GM23338 (cell line): ENCODE data around the gene SPATA18. TPM values are rescaled to one million over a fixed set of nuclear protein-coding genes. Genes with fewer than 3 reads are reported as not detected.

Experiments
- ATAC-seq: fragments of 200-7000 bp; cut with Tn5 transposase; 3 replicates; pipeline ENCODE4 v1.9.1; 2020
- DNase-seq: peaks from one replicate; pipeline ENCODE4 v3.0.0-alpha.2; 2015; ENCODE audit warnings: low spot score
- H2AFZ ChIP-seq: fragments of 200-600 bp; sonication (generic); 2 replicates; pipeline ENCODE4 v1.8.0; 2016; ENCODE audit warnings: antibody characterized with exemption, mild to moderate bottlenecking, moderate library complexity
- H3F3A ChIP-seq: fragments of 200-600 bp; sonication (generic); replicated peaks from 2 replicates; pipeline ENCODE4 v1.8.0; 2017; ENCODE audit warnings: antibody characterized with exemption, mixed run types, low read depth
- H3K27ac ChIP-seq: fragments of 200-600 bp; sonication (generic); 2 replicates; pipeline ENCODE4 v1.6.1; 2016; ENCODE audit warnings: low read depth
- H3K27me3 ChIP-seq: fragments of 200-600 bp; sonication (generic); 2 replicates; pipeline ENCODE4 v1.8.0; 2016; ENCODE audit warnings: mild to moderate bottlenecking, mixed run types, moderate library complexity; ENCODE audit not compliant: insufficient read depth
- H3K36me3 ChIP-seq: fragments of 200-600 bp; sonication (generic); 2 replicates; pipeline ENCODE4 v1.8.0; 2016; ENCODE audit warnings: mild to moderate bottlenecking; ENCODE audit not compliant: insufficient read depth
- H3K4me1 ChIP-seq: fragments of 200-600 bp; sonication (generic); 2 replicates; pipeline ENCODE4 v1.8.0; 2016; ENCODE audit warnings: mild to moderate bottlenecking, moderate library complexity; ENCODE audit not compliant: insufficient read depth
- H3K4me2 ChIP-seq: fragments of 200-600 bp; sonication (generic); 2 replicates; pipeline ENCODE4 v1.7.1; 2017; ENCODE audit warnings: mixed run types
- H3K4me3 ChIP-seq: fragments of 200-600 bp; sonication (generic); 2 replicates; pipeline ENCODE4 v1.6.1; 2016; ENCODE audit warnings: mixed run types
- H3K79me2 ChIP-seq: fragments of 200-600 bp; sonication (generic); replicated peaks from 2 replicates; pipeline ENCODE4 v1.8.0; 2017; ENCODE audit warnings: mild to moderate bottlenecking; ENCODE audit not compliant: insufficient read depth
- H3K9me2 ChIP-seq: fragments of 200-600 bp; sonication (generic); 2 replicates; pipeline ENCODE4 v1.8.0; 2017; ENCODE audit not compliant: insufficient read depth
- H4K20me1 ChIP-seq: fragments of 200-600 bp; sonication (generic); replicated peaks from 2 replicates; pipeline ENCODE4 v1.8.0; 2017; ENCODE audit warnings: mild to moderate bottlenecking; ENCODE audit not compliant: insufficient read depth
- H3K27ac Mint-ChIP-seq: 2 replicates; pipeline ENCODE4 v1.8.0; 2020; ENCODE audit warnings: inconsistent platforms, mild to moderate bottlenecking, moderate library complexity, mixed read lengths
- H3K27me3 Mint-ChIP-seq: 3 replicates; pipeline ENCODE4 v1.8.0; 2022; ENCODE audit warnings: low read depth, mild to moderate bottlenecking, moderate library complexity, mixed read lengths, inconsistent platforms; ENCODE audit not compliant: insufficient read depth, poor library complexity
- H3K36me3 Mint-ChIP-seq: 3 replicates; pipeline ENCODE4 v1.8.0; 2021; ENCODE audit warnings: low read depth, mild to moderate bottlenecking, inconsistent platforms, moderate library complexity, mixed read lengths
- H3K4me1 Mint-ChIP-seq: 3 replicates; pipeline ENCODE4 v1.8.0; 2020; ENCODE audit warnings: mild to moderate bottlenecking, inconsistent platforms, mixed read lengths
- H3K4me3 Mint-ChIP-seq: 3 replicates; pipeline ENCODE4 v1.8.0; 2021; ENCODE audit warnings: moderate library complexity, mild to moderate bottlenecking, inconsistent platforms, mixed read lengths
- H3K9me3 Mint-ChIP-seq: 3 replicates; pipeline ENCODE4 v1.8.0; 2020; ENCODE audit warnings: moderate library complexity, mild to moderate bottlenecking, inconsistent platforms, mixed read lengths
- CREB1 ChIP-seq: fragments of 250-450 bp; sonication (Bioruptor Pico); IDR thresholded peaks from 2 replicates; pipeline ENCODE4 v1.5.0; 2020; ENCODE audit warnings: low read depth, mild to moderate bottlenecking, moderate library complexity
- EZH2 ChIP-seq: fragments of 200-600 bp; sonication (generic); IDR thresholded peaks from one replicate; pipeline ENCODE4 v1.8.0; 2017; ENCODE audit warnings: antibody characterized with exemption, mild to moderate bottlenecking, low read depth; ENCODE audit not compliant: unreplicated experiment
- EZH2phosphoT487 ChIP-seq: fragments of 200-600 bp; sonication (generic); IDR thresholded peaks from one replicate; pipeline ENCODE4 v1.8.1; 2018; ENCODE audit warnings: antibody characterized with exemption; ENCODE audit not compliant: unreplicated experiment
- JUNB ChIP-seq: IDR thresholded peaks from one replicate; pipeline ENCODE4 v1.6.1; 2016; ENCODE audit warnings: antibody characterized with exemption; ENCODE audit not compliant: unreplicated experiment
- NANOG ChIP-seq: IDR thresholded peaks from 2 replicates; pipeline ENCODE4 v1.6.1; 2016; ENCODE audit warnings: antibody characterized with exemption, borderline replicate concordance
- STAT1 ChIP-seq: IDR thresholded peaks from one replicate; pipeline ENCODE4 v1.6.1; 2016; ENCODE audit warnings: antibody characterized with exemption; ENCODE audit not compliant: unreplicated experiment
- ZNF331 ChIP-seq: fragments of 250-450 bp; sonication (Bioruptor Pico); IDR thresholded peaks from 2 replicates; pipeline ENCODE4 v1.5.0; 2020; ENCODE audit warnings: low read depth, mild to moderate bottlenecking, moderate library complexity
- polyA plus RNA-seq: library from polyadenylated mRNA; unstranded; fragments of >200 nt; fragmentation: Nextera tagmentation; extraction: Ambion mirVana; gene quantifications from 2 replicates; pipeline ENCODE4 v1.2.1, GENCODE V29; 2016
- total RNA-seq: library from RNA; depleted of rRNA; stranded (reverse); fragments of >200 nt; shearing (Covaris generic); gene quantifications from 2 replicates; pipeline ENCODE4 v1.2.3, GENCODE V29; 2014
- TF ChIP-seq, protein P1 (sequence below): IDR thresholded peaks from one replicate; pipeline ENCODE4 v1.6.1; 2018; ENCODE audit warnings: antibody characterized with exemption; ENCODE audit not compliant: unreplicated experiment
- TF ChIP-seq, protein P2 (sequence below), 2 experiments: fragments of 200-600 bp in 1 of 2; sonication (generic) in 1 of 2; conservative IDR thresholded peaks; 2 replicates each; pipeline versions ENCODE4 v1.5.1 to v1.6.1; 2016 to 2017; ENCODE audit warnings: antibody characterized with exemption in 2 of 2, low read depth in 2 of 2, mild to moderate bottlenecking in 2 of 2, moderate library complexity in 1 of 2
- TF ChIP-seq, protein P3 (sequence below): fragments of 250-450 bp; sonication (Bioruptor Pico); IDR thresholded peaks from 2 replicates; pipeline ENCODE4 v1.5.0; 2020; ENCODE audit warnings: mild to moderate bottlenecking, moderate library complexity

The SPATA18 gene
- total and polyA plus RNA-seq, 2 experiments from 2014 or later = 1.5 to 2.5 TPM

DNA sequence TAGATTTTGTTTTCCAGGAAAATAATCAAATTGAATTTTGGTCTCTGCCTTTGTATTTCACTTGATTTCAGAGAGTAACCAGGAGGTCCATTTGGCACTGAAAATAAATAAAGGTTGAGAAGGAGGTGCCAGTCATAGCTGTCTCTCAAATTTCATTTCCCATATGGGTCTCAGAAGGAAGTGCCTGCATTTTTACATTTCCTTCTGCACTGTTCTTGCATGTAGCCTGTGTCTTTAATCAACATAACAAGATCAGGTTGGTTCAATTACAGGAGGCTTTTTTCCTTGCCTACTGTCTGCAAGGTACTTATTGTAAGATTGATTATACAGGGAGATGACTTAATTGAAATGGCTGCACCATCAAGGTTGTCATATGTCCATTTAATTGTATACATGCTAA lies 46.7 kb upstream of the SPATA18 start (continued):
- TF ChIP-seq, protein P1, sequence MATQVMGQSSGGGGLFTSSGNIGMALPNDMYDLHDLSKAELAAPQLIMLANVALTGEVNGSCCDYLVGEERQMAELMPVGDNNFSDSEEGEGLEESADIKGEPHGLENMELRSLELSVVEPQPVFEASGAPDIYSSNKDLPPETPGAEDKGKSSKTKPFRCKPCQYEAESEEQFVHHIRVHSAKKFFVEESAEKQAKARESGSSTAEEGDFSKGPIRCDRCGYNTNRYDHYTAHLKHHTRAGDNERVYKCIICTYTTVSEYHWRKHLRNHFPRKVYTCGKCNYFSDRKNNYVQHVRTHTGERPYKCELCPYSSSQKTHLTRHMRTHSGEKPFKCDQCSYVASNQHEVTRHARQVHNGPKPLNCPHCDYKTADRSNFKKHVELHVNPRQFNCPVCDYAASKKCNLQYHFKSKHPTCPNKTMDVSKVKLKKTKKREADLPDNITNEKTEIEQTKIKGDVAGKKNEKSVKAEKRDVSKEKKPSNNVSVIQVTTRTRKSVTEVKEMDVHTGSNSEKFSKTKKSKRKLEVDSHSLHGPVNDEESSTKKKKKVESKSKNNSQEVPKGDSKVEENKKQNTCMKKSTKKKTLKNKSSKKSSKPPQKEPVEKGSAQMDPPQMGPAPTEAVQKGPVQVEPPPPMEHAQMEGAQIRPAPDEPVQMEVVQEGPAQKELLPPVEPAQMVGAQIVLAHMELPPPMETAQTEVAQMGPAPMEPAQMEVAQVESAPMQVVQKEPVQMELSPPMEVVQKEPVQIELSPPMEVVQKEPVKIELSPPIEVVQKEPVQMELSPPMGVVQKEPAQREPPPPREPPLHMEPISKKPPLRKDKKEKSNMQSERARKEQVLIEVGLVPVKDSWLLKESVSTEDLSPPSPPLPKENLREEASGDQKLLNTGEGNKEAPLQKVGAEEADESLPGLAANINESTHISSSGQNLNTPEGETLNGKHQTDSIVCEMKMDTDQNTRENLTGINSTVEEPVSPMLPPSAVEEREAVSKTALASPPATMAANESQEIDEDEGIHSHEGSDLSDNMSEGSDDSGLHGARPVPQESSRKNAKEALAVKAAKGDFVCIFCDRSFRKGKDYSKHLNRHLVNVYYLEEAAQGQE = no peak
- no peak for TF ChIP-seq JUNB
- TF ChIP-seq, protein P2, sequence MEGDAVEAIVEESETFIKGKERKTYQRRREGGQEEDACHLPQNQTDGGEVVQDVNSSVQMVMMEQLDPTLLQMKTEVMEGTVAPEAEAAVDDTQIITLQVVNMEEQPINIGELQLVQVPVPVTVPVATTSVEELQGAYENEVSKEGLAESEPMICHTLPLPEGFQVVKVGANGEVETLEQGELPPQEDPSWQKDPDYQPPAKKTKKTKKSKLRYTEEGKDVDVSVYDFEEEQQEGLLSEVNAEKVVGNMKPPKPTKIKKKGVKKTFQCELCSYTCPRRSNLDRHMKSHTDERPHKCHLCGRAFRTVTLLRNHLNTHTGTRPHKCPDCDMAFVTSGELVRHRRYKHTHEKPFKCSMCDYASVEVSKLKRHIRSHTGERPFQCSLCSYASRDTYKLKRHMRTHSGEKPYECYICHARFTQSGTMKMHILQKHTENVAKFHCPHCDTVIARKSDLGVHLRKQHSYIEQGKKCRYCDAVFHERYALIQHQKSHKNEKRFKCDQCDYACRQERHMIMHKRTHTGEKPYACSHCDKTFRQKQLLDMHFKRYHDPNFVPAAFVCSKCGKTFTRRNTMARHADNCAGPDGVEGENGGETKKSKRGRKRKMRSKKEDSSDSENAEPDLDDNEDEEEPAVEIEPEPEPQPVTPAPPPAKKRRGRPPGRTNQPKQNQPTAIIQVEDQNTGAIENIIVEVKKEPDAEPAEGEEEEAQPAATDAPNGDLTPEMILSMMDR (conservative IDR thresholded peaks at IDR 0.05; ENCODE audit: low read depth in 2 of 2) = no peak
- TF ChIP-seq CREB1 (CRISPR knock-in tag) = no peak
- TF ChIP-seq ZNF331 (CRISPR knock-in tag) = no peak

DNA sequence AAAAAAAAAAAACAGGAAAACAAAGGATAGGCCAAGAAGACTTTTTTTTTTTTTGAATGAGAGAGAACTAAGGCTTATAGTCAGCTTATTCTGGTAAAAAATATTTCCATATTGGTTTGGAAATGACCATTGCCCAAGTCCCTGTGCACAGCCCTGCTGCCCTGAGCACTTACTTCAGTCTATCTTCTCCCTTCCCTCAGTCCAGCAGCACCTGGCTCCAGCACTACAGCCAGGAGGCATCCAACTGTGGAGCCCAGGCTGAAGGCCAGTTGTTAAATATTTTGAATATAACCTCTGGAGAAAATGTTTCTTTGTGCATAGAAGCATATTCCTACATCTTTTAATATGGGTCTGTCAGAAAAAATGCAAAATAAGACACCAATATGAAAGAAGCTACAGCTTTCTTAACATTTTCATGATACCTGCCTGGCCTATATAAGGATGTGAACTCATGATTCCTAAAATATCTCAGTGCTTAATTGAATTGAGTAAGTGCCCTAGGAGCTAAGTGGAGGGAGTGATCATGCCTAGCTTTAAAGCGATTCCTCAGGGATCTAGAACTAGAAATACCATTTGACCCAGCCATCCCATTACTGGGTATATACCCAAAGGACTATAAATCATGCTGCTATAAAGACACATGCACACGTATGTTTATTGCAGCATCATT lies 45.4 kb upstream of the SPATA18 start:
- no peaks in the 10 kb centered on the region for H3K9me3 Mint-ChIP-seq
- no peak overlapping the region for H3K4me3 Mint-ChIP-seq
- Histone ChIP-seq H3F3A (no peaks in the 10 kb centered on the region), H3K4me2 (no peak overlapping the region), H3K36me3 (no peaks in the 10 kb centered on the region), H3K4me1 (peaks cover 6% of the 10 kb centered on the region; the same call in 1 of the 2 replicates), H3K27ac (no peak overlapping the region), H4K20me1 (no peaks in the 10 kb centered on the region), H3K27me3 (no peaks in the 10 kb centered on the region), H3K4me3 (no peak overlapping the region), H3K79me2 (no peaks in the 10 kb centered on the region), H2AFZ (no peak overlapping the region), H3K9me2 (no peaks in the 10 kb centered on the region)
- no peaks in the 10 kb centered on the region for H3K36me3 Mint-ChIP-seq
- ATAC-seq (no peak), DNase-seq (no peak)
- H3K27ac Mint-ChIP-seq = no peak overlapping the region
- H3K27me3 Mint-ChIP-seq = peaks cover 3% of the 10 kb centered on the region
- peaks cover 8% of the 10 kb centered on the region for H3K4me1 Mint-ChIP-seq
- TF ChIP-seq, protein P3, sequence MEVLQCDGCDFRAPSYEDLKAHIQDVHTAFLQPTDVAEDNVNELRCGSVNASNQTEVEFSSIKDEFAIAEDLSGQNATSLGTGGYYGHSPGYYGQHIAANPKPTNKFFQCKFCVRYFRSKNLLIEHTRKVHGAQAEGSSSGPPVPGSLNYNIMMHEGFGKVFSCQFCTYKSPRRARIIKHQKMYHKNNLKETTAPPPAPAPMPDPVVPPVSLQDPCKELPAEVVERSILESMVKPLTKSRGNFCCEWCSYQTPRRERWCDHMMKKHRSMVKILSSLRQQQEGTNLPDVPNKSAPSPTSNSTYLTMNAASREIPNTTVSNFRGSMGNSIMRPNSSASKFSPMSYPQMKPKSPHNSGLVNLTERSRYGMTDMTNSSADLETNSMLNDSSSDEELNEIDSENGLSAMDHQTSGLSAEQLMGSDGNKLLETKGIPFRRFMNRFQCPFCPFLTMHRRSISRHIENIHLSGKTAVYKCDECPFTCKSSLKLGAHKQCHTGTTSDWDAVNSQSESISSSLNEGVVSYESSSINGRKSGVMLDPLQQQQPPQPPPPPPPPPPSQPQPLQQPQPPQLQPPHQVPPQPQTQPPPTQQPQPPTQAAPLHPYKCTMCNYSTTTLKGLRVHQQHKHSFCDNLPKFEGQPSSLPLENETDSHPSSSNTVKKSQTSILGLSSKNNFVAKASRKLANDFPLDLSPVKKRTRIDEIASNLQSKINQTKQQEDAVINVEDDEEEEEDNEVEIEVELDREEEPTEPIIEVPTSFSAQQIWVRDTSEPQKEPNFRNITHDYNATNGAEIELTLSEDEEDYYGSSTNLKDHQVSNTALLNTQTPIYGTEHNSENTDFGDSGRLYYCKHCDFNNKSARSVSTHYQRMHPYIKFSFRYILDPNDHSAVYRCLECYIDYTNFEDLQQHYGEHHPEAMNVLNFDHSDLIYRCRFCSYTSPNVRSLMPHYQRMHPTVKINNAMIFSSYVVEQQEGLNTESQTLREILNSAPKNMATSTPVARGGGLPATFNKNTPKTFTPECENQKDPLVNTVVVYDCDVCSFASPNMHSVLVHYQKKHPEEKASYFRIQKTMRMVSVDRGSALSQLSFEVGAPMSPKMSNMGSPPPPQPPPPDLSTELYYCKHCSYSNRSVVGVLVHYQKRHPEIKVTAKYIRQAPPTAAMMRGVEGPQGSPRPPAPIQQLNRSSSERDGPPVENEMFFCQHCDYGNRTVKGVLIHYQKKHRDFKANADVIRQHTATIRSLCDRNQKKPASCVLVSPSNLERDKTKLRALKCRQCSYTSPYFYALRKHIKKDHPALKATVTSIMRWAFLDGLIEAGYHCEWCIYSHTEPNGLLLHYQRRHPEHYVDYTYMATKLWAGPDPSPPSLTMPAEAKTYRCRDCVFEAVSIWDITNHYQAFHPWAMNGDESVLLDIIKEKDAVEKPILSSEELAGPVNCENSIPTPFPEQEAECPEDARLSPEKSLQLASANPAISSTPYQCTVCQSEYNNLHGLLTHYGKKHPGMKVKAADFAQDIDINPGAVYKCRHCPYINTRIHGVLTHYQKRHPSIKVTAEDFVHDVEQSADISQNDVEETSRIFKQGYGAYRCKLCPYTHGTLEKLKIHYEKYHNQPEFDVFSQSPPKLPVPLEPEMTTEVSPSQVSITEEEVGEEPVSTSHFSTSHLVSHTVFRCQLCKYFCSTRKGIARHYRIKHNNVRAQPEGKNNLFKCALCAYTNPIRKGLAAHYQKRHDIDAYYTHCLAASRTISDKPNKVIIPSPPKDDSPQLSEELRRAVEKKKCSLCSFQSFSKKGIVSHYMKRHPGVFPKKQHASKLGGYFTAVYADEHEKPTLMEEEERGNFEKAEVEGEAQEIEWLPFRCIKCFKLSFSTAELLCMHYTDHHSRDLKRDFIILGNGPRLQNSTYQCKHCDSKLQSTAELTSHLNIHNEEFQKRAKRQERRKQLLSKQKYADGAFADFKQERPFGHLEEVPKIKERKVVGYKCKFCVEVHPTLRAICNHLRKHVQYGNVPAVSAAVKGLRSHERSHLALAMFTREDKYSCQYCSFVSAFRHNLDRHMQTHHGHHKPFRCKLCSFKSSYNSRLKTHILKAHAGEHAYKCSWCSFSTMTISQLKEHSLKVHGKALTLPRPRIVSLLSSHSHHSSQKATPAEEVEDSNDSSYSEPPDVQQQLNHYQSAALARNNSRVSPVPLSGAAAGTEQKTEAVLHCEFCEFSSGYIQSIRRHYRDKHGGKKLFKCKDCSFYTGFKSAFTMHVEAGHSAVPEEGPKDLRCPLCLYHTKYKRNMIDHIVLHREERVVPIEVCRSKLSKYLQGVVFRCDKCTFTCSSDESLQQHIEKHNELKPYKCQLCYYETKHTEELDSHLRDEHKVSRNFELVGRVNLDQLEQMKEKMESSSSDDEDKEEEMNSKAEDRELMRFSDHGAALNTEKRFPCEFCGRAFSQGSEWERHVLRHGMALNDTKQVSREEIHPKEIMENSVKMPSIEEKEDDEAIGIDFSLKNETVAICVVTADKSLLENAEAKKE (CRISPR knock-in tag) = no peak
- no peak for TF ChIP-seq EZH2
- no peak for TF ChIP-seq EZH2phosphoT487
- TF ChIP-seq, protein P2 (conservative IDR thresholded peaks at IDR 0.05; ENCODE audit: low read depth in 2 of 2) = no peak
- TF ChIP-seq JUNB = no peak
- TF ChIP-seq NANOG = no peak
- no peak for TF ChIP-seq STAT1
